ENCODE measurements around the gene LPIN2.
"Not testable (repeated sequence)": the region's sequence is repeated elsewhere in the genome, so short reads cannot be mapped to it uniquely, and the experiment has no call there.

LPIN2 gene

DNA sequence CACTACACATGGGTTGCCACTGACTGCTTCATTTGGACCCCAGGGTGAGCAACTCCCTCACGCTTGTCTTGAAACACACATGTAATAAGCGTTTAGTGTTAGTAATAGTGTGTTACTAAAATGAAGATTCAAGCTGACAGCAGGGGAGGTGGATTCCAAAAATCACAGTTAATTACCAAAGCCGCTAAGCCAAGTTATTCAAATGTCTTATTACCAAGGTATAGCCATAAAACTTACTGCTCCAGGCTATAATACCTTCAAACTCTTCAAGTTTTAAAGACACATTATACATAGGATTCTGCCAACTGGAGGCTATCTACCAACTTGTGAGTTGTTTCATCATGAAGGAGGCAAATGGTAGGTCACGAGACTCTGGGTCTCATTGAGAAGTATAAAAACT is 2.9 kb downstream of the LPIN2 start:
- no peak for DNase-seq (ENCODE audit: low read depth, low spot score)

DNA sequence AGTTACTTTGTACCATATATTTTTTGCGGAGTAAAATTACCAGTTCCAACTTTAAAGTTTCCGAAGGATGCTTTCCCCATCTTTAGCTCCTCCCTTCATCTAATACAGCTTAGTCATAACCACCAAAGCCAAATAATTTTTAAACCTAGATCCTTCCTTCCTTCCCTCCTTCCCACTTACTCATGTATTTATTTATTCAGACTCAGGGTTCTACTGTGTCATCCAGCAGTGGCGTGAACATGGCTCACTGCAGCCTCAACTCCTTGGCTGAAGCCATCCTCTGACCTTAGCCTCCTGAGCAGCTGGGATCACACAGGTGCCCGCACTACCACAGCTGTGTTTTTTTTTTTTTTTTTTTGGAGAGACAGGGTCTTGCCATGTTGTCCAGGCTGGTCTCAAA is 4.4 kb downstream of the LPIN2 start:
- peak; percentile 26 for DNase-seq (ENCODE audit: low read depth, low spot score)

DNA sequence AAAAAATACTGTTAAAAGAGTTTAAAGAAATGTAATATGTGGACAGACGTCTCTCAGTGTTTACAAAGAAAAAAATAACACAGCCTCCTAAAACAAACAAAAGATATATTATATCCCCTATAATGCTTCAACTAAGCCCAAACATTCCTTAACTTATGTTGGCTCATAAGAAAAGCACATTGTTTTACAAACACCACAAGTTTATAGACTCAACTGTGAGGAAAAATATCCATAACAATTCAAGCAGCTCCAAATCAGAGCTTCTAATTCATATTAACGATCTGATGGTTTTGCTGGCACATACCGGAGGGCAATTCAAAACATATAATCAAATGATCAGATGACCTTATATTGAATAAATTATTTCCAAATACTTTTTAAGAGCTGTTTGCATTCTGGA is 5.5 kb downstream of the LPIN2 start:
- DNase-seq (ENCODE audit: low read depth, low spot score), result no peak

DNA sequence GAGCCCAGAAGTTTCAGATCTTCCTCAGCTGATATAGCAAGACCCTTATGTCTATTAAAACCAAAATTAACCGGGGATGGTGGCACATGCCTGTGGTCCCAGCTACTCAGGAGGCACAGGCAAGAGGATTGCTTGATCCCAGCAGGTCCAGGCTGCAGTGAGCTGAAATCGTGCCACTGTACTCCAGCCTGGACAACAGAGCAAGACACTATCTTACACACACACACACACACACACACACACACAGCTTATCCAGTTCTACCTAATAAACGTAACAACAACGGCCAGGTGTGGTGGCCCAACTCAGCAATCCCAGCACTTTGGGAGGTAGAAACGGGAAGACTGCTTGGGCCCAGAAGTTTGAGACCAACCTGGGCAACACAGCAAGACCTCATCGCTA is 7.5 kb downstream of the LPIN2 start:
- DNase-seq (ENCODE audit: low read depth, low spot score), result no peak

DNA sequence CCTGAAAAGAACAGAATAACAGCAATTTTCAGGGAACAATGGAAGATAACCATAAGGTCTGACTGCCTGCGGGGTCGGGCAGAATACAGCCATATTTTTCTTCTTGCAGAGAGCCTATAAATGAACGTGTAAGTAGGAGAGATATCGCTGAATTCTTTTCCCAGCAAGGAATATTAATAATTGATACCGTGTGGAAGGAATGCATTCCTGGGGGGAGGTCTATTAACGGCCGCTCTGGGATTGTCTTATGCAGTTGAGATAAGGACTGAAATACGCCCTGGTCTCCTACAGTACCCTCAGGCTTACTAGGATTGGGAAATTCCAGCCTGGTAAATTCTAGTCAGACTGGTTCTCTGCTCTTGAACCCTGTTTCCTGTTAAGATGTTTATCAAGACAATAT is 9.2 kb downstream of the LPIN2 start:
- DNase-seq (ENCODE audit: low read depth, low spot score), result not testable (repeated sequence)

DNA sequence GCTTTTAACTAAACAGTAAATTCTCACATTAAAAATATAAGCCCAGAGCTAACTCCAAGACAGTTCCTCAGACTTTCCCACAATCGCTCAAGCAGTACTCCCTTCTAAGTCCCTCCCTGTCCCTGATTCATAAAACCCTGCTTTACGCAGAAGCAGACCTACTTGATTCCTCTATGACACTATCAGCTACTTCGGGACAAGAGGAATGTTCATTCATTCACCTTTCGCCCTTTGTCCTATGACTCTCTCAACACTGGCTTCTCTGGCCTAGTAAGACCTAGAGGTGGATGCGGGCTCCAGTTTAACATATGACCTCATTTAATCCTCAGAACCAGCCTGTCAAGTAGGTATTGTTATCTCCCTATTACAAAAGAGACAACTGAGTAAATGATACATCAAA is 10.2 kb downstream of the LPIN2 start:
- DNase-seq (ENCODE audit: low read depth, low spot score), result no peak

DNA sequence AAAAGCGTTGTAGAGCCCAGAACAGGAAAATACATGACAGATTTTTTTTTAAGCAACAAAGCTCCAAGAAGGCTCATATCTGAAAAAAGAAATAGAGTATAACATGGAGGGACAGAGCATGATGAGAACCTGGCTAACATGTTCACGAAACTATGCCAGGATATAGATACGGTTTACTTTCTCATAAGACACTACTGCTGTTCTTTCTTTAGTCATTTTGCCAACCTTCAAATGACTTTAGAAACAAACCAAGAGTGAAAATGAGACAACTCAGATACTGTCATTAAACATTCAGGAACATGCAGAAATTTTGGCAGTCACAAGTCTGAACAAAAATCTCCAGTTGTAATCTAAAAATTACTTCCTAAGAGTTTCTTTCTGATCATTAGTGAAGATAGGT is 14.3 kb downstream of the LPIN2 start:
- no peak for DNase-seq (ENCODE audit: low read depth, low spot score)

DNA sequence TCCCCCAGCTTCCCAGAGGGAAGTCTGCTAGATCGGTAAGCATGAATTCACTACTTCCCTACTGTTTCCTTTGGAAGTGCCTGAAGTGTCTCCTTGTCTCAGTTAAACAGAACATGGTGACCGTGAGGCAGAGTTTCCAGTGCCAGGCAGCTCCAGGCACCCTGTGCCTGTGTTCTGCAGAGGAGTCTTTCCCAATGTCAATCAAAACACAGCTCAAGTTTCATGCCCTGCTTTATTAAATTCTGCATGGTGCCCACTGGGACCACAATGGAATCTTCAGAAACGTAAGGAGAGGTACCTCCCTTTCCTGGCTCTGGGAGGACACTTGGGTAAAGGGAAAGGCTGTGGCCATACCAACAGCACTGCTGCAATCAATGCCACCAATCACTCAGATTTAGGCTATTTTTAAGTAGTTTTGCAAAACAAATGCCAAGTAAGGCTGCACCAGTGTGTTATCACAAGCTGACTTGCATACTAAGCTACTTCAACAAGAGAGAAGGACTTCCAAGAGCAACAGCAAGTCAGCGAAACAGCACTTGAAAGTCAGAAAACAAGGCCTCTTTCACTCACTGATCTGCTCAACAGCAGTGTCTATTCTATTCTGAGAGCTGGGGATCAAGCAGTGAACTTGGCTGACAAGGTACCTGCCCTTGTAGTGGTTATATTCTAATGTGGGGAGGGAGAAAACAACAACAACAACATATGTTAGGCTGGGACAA is 14.9 kb downstream of the LPIN2 start:
- peak; percentile 50 for DNase-seq (ENCODE audit: low read depth, low spot score)

DNA sequence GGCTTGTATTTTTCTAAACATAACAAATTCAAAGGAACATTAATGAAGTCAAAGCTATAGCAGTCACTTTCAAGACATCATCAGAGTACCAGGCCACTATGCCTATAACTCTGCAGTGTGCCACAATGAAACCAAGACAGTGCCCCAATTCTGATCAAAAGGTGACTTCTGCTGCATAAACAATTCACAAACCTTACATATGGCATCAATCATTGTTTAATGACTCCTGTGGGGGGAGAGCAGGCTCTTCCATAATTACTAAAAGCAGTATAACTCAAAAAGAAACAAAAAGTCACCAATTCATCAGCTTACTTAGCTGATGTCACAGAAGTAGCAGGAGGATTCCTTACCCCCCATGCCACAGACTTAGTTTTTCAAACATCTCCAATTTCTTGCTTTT is 15.5 kb downstream of the LPIN2 start:
- no peak for DNase-seq (ENCODE audit: low read depth, low spot score)

DNA sequence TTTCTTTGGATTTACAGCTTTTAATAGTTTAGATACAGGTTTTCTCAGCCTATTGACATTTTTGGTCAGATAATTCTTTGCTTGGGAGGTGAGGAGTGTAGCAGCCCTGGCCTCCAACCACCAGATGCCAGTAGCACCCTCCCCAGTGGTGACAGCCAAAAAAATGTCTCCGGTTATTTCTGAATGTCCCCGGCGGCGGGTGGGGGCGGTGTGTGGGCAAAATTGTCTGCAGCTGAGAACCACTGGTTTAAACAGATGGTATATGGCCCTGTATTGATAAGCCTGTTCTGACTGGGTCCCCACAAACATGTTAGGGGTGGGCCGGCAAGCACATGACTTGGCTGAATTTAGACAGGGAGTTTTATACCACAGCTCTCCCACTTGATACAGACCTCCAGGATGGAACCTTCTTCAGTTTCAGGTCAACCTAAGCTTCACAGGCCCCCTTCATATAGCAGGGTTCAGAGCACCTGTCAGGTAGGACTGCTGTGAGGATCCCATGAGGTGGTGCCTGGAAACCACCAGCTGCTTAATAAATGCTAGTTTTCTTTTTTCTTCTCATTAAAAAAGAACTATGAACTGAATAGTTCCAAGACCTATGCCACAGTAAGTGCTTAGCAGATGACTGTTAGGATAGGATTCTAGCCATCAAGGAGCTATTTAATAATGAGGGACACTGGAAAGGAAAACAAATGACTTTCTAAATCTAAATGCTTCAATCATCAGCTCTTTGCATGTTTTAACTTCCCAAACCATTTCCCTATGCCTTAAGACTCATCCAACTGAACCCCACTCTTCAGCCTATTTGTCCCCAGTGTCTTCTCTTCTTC is 18.1 kb downstream of the LPIN2 start:
- no peak for DNase-seq (ENCODE audit: low read depth, low spot score)

DNA sequence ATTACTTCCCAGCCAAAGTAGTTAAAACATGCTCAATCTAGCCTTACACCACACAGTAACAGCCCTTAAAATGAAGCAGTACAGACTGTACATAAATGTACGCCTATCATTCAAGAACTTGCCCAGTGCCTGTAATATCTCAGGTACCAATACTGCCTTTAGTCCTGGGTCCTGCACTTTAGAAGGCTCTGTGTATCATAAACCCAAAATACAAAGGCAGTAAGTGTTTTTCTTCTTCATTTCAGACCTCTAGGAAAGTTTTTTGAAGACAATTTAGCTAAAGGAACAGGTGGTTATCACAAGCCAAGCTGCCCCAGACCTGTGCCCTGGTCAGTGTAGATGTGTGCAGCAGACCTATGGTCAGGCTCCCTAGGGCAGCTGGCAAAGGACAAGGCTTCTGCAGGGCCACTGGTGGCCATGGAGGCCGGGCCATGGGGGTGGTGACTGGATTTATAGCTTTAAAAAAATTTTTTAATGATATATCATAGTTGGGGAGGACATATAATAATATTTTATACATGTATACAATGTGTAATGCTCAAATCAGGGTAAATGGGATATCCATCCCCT is 18.8 kb downstream of the LPIN2 start:
- DNase-seq (ENCODE audit: low read depth, low spot score), result no peak

DNA sequence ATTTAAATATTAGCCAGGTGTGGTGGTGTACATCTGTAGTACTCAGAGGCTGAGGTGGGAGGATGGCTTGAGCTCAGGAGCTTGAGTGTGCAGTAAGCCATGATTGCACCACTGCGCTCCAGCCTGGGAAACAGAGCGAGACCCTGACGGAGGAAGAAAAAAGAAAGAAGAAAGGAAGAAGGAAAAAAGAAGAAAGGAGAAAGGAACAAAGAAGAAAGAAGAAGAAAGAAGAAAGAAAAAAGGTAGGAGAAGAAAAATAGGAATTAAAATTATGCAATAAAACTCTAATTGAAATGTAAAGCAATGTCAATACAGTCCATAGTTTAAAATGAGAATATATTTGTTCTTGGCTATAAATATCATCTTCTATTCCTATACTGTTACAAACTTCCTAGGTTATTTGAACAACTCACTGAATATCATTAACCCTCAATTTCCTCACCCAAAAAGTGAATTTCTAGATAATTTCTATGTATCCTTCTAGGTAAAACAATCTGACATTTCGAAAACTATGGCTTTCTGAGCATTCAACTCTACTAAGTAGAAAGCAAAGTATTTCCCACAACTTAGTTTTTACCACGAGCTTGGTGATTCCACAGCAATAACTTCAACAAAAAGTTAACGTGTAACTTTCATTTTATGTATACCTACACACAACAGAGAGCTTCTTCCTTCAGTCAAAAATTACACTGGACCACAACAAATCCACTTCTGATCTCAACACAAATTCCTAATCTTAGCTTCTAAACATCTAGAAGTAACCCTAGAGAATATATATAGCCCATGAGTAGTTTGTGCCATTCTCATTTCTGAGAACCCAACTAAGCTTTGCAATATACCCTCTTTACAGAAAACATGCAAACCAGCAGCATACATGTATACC is 19.7 kb downstream of the LPIN2 start:
- no peak for DNase-seq (ENCODE audit: low read depth, low spot score)

DNA sequence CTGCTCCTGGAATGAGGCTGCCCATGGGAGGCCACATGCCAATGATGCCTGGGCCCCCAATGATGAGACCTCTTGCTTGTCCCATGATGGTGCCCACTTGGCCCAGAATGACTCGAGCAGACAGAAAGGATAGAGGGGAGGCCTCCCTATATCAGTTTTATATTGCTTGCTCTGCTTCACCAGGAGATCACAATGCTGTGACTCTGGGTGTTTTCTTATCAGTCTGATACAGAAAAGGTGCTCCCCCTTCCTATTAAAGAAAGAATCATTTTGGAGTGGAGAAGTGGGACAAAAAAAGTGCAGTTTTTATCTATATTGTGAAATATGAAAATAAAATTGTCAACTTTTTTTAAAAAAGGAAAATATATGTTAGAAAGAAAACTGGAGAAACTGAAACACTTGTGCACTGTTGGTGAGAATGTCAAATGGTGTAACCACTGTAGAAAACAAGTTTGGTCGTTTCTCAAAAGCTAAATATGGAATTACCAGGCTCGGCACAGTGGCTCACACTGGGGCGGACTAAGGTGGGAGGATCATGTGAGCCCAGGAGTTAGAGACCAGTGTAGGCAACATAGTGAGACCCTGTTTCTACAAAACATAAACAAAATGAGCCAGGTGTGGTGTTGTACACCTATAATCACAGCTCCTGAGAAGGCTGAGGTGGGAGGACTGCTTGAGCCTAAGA is 21.8 kb downstream of the LPIN2 start:
- DNase-seq (ENCODE audit: low read depth, low spot score), result no peak

DNA sequence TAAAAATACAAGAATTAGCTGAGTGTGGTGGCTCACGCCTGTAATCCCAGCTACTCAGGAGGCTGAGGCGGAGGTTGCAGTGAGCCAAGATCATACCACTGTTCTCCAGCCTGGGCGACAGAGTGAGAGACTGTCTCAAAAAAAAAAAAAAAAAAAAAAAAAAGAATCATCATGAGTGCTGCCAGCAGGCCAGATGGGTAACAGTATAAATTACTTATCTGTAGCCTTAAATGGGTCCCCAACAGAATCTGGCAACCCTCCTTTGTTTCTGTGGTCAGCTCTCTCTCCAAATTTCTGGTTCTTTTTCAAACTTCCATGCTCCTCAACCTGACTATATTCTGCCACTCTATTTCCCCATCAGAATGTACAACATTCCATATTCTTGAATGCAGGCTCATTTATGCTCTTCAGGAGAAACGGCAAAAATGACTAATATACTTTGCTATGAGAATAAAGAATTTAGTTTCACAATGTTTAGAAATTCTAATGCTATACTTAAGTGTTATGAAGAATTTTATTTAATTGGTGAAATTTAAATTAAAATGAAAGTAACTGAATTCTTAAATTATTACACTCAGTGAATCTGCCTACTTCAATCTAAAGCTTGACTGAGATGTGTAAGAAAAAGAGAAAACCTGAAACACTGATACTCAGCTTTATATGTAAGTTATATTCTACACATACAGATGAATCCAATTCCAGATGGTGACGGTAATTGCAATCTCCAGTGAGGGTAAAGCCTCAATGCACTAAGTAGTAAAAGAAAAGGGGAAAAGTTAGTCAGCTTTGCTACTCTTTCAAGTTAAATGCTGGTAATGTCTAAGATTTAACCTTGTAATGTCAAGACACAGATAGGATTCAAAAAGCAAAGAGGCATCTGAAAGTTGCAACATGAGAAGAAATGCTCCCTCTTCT is 24.8 kb downstream of the LPIN2 start:
- DNase-seq (ENCODE audit: low read depth, low spot score), result peak; percentile 39

DNA sequence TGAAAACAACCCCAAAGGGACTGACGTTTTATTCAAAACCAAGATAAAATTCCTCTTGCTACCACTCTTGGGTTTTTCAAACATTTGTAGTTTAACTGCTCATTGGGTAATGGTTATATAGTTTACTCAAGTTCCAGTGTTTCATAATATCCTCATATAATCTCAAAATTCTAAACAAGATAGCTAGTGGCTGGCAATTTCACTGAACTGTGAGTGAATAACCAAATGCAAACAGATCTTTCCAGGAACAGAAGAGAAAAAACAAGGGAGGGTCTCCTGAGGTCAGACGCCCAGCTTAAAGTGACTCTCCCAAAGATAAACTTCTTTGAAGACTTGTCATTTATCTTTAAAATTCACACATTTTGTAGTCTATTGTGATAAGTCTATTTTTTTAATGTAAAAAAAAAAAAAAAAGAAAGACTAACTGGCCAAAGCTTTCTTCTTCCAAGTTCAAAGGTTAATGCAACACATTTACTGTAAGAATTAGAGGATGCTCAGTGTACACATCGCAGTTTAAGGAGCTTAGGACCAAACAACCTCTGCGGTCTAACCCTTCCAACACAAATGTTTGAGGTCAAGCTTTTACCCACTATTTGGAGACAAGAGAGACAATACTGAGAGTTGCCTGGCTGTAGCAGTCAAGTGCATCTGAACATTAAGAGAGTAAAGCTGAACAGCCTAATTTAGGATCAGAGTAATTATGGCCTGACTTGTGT is 26.6 kb downstream of the LPIN2 start:
- DNase-seq (ENCODE audit: low read depth, low spot score), result no peak

DNA sequence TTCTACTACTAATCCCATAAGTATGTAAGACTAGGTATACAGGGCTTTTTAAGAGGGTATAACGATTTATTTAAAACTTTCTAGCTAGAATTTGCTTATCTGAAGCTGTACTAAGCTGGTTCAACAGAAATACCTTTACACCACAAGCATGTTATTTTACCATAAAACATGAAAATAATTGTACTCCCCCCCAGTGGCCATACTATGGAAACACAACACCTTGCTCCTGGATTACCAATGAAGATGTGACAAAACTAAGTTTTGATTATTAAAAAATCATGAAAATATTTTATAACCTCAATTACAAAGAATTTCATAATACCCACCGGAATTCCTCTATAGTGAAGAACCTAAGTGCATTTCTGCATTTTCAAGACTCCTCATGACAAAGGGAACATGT is 27.3 kb downstream of the LPIN2 start:
- DNase-seq (ENCODE audit: low read depth, low spot score), result peak; percentile 50

DNA sequence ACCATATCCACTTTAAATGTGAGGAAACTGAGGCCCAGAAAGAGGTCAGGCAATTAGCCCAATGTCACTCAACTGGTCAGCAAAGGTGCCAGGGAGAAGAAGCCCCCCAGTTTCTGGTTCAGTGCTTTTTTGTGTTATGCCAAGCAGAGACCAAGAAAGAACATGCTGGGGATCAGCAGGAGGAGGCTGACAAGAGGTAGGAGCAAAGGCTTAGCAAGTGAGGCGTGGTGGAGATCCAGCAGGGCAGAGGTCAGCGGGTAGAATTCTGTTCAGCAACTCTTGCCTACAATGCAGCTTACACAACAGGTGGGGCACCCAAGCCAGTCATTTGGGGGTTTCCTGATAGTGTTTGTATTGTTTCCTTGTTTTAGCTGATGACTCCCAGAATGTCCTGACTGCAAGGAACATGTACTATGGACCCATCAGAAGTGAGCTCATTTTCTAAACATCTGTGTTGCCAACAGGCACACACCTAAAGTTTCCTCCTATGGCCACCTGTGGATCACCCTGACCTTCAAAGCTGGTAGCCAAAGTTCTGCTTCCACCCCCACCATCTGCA is 28.2 kb downstream of the LPIN2 start:
- no peak for DNase-seq (ENCODE audit: low read depth, low spot score)

DNA sequence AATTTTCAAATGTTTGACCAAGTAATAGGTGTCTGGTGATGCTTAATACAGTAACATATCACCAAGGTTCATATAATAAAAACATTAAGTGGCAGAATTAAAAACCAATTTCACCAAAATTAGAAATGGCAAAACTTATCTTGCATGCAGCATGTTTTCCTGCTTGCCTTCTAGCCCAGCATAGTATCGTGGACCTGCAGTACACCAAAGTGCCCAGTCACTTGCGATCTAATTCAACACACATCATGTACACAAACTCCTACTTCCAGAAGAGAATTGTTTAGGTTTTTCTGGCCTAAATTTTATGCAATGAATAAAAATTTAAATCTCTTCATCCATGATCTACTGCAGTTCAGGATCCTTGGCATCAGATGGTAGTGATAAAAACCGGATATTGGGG is 28.9 kb downstream of the LPIN2 start:
- DNase-seq (ENCODE audit: low read depth, low spot score), result no peak

DNA sequence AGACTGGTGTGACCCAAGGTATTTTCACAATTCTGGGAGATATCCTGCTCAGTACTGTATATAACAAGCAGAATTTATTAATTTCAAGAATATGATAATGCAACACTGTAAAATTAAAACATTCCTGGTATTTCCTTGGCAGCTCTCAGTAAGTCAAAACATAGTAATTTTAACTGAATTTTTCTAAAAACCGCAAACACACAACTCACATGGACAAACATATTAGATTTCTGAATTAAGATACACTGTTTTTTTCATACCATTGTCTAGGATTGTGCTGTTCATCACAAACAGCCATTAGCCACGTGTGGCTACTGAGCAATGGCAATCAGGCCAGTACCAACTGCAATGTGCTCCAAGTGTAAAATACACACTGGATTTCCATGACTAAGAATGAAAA is 29.6 kb downstream of the LPIN2 start:
- DNase-seq (ENCODE audit: low read depth, low spot score), result no peak
